Neural progenitor cell (in vitro differentiated cells): ENCODE measurements around the gene SDR39U1.

ENCODE experiments used
- EZH2 ChIP-seq: fragments of 200-600 bp; sonication (generic); IDR thresholded peaks from 2 replicates; pipeline ENCODE4 v1.6.1; 2017; ENCODE audit warnings: antibody characterized with exemption, mild to moderate bottlenecking, moderate library complexity
- TF ChIP-seq, protein P1 (sequence below): fragments of 200-600 bp; sonication (generic); IDR thresholded peaks from 2 replicates; pipeline ENCODE4 v1.5.1; 2017; ENCODE audit warnings: antibody characterized with exemption, mild to moderate bottlenecking

DNA sequence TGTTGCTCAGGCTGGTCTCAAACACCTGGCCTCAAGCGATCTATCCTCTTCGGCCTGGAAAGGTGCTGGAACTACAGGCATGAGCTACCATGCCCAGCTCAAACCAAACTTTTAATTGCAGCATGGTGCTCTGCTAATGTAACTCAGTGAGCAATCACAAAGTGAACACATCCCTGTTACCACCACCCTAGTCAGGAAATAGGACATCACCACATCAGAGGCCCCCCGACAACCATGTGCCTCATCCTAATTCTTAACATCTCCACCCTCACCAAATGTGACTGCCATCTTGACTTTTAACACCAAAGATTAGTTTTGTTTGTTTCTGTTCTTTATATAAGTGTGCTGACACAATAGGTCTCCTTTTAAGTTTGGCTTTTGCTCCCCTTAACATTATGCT lies 22.8 kb upstream of the SDR39U1 start:
- TF ChIP-seq, protein P1, sequence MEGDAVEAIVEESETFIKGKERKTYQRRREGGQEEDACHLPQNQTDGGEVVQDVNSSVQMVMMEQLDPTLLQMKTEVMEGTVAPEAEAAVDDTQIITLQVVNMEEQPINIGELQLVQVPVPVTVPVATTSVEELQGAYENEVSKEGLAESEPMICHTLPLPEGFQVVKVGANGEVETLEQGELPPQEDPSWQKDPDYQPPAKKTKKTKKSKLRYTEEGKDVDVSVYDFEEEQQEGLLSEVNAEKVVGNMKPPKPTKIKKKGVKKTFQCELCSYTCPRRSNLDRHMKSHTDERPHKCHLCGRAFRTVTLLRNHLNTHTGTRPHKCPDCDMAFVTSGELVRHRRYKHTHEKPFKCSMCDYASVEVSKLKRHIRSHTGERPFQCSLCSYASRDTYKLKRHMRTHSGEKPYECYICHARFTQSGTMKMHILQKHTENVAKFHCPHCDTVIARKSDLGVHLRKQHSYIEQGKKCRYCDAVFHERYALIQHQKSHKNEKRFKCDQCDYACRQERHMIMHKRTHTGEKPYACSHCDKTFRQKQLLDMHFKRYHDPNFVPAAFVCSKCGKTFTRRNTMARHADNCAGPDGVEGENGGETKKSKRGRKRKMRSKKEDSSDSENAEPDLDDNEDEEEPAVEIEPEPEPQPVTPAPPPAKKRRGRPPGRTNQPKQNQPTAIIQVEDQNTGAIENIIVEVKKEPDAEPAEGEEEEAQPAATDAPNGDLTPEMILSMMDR, result no peak
- TF ChIP-seq EZH2, result no peak
